ENCODE measurements around the gene STPG4.

GRCh38 chr2:47046271-47046670 is 108.8 kb downstream of the STPG4 start:
- TF ChIP-seq POLR2A (IDR thresholded peaks at IDR 0.05) (no peak), EP300 (IDR thresholded peaks at IDR 0.05) (no peak), CTCF (IDR thresholded peaks at IDR 0.05) (no peak)

All from sigmoid colon (tissue), 4 donors.